ENCODE data around the gene ELF1.

DNA sequence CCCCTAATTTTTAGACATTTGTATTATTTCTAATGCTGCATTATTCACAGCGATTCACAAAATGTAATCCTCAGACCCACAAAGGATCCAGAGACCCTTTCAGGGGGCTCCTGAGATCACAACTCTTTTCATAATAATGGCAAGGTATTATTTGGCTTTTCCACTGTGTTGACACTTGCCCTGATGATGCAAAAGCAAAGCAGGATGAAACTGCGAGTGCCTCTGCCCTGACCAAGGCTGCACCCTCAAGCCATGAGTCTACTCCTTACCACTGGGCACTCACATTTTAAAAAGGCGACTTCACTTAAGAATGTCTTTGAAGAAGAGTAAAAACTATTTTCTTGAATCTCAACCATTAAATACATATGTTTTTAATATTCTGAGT, 11.4 kb downstream of the ELF1 start:
- TF ChIP-seq SIN3A (IDR thresholded peaks at IDR 0.05; ENCODE audit: borderline replicate concordance, insufficient read depth, low read depth, low read length) = no peak
- TF ChIP-seq, protein P1, sequence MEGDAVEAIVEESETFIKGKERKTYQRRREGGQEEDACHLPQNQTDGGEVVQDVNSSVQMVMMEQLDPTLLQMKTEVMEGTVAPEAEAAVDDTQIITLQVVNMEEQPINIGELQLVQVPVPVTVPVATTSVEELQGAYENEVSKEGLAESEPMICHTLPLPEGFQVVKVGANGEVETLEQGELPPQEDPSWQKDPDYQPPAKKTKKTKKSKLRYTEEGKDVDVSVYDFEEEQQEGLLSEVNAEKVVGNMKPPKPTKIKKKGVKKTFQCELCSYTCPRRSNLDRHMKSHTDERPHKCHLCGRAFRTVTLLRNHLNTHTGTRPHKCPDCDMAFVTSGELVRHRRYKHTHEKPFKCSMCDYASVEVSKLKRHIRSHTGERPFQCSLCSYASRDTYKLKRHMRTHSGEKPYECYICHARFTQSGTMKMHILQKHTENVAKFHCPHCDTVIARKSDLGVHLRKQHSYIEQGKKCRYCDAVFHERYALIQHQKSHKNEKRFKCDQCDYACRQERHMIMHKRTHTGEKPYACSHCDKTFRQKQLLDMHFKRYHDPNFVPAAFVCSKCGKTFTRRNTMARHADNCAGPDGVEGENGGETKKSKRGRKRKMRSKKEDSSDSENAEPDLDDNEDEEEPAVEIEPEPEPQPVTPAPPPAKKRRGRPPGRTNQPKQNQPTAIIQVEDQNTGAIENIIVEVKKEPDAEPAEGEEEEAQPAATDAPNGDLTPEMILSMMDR (IDR thresholded peaks at IDR 0.05) = no peak
- TF ChIP-seq POLR2AphosphoS5 (IDR thresholded peaks at IDR 0.05; ENCODE audit: low read depth, low read length) = no peak
- no peak for TF ChIP-seq REST (IDR thresholded peaks at IDR 0.05; ENCODE audit: insufficient read depth in 1 of 2, low read depth in 2 of 2, low read length in 1 of 2)
- TF ChIP-seq TCF7L2 (IDR thresholded peaks at IDR 0.05; ENCODE audit: low read depth, low read length) = no peak

Data from Panc1 (cell line).